ENCODE measurements around the gene GABRD.

The GABRD gene

GRCh38 chr1:1985375-1986050 lies 33.6 kb upstream of the GABRD start:
- no peak for DNase-seq (ENCODE audit: low read depth)

GRCh38 chr1:1986451-1987141 lies 32.5 kb upstream of the GABRD start:
- no peak for DNase-seq (ENCODE audit: low read depth)

- DNase-seq (ENCODE audit: low read depth), result no peak
Measured at GRCh38 chr1:1987142-1987510, 32.0 kb upstream of the GABRD start.

GRCh38 chr1:1988061-1988945 lies 30.8 kb upstream of the GABRD start:
- DNase-seq (ENCODE audit: low read depth), result no peak

GRCh38 chr1:1989102-1989542 lies 30.0 kb upstream of the GABRD start:
- no peak for DNase-seq (ENCODE audit: low read depth)

- no peak for DNase-seq (ENCODE audit: low read depth)
Measured at GRCh38 chr1:1989789-1990188, 29.4 kb upstream of the GABRD start.

- DNase-seq (ENCODE audit: low read depth), result no peak
Measured at GRCh38 chr1:1990222-1990621, 28.9 kb upstream of the GABRD start.

- DNase-seq (ENCODE audit: low read depth), result no peak
Measured at GRCh38 chr1:1994536-1994935, 24.6 kb upstream of the GABRD start.

GRCh38 chr1:1996207-1996651 lies 22.9 kb upstream of the GABRD start:
- DNase-seq (ENCODE audit: low read depth), result no peak

- no peak for DNase-seq (ENCODE audit: low read depth)
Measured at GRCh38 chr1:1997576-1997975, 21.6 kb upstream of the GABRD start.

GRCh38 chr1:2000432-2000831 lies 18.7 kb upstream of the GABRD start:
- DNase-seq (ENCODE audit: low read depth), result no peak

- DNase-seq (ENCODE audit: low read depth), result no peak
Measured at GRCh38 chr1:2000850-2001249, 18.3 kb upstream of the GABRD start.

- no peak for DNase-seq (ENCODE audit: low read depth)
Measured at GRCh38 chr1:2001773-2002411, 17.3 kb upstream of the GABRD start.

GRCh38 chr1:2003541-2004131 lies 15.5 kb upstream of the GABRD start, which contains the start of gene CFAP74:
TSS of gene CFAP74 (minus strand) at chr1:2003786. CDS start at chr1:1990956, 12,830 bp downstream.
- DNase-seq (ENCODE audit: low read depth), result no peak

GRCh38 chr1:2004856-2005255 lies 14.3 kb upstream of the GABRD start:
- no peak for DNase-seq (ENCODE audit: low read depth)

GRCh38 chr1:2009101-2010053 lies 9.8 kb upstream of the GABRD start:
- DNase-seq (ENCODE audit: low read depth), result no peak

GRCh38 chr1:2014181-2014580 lies 5.0 kb upstream of the GABRD start:
- no peak for DNase-seq (ENCODE audit: low read depth)

- DNase-seq (ENCODE audit: low read depth), result no peak
Measured at GRCh38 chr1:2014741-2015735, 4.1 kb upstream of the GABRD start.

GRCh38 chr1:2016123-2016522 lies 3.0 kb upstream of the GABRD start:
- no peak for DNase-seq (ENCODE audit: low read depth)

Measured in stimulated activated CD8-positive, alpha-beta memory T cell treated with anti-CD3 and anti-CD28 coated beads, Interleukin-12 subunit alpha, Interleukin-12 subunit beta, amount 100 ng/mL, for 4 hours (primary cell).